ENCODE results near the gene CHI3L1.

CHI3L1 gene

DNA sequence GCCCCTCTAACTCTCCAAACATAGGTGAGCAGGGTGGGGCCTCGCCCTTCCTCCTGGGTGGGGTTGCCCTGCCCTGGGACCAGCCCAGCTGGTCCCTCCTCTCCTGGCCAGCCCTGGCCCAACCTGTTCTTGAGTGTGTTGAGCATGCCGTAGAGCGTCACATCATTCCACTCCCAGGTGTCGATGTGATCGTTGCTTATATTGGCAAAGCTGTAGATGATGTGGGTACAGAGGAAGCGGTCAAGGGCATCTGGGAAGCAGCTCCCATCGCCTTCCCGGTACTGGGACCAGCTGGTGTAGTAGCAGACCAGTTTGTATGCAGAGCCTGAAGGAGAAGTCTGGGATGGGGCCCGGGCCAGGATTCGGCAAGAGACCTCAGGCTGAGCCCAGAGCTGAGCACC lies 1.4 kb downstream of the CHI3L1 start:
- TF ChIP-seq, protein P1, sequence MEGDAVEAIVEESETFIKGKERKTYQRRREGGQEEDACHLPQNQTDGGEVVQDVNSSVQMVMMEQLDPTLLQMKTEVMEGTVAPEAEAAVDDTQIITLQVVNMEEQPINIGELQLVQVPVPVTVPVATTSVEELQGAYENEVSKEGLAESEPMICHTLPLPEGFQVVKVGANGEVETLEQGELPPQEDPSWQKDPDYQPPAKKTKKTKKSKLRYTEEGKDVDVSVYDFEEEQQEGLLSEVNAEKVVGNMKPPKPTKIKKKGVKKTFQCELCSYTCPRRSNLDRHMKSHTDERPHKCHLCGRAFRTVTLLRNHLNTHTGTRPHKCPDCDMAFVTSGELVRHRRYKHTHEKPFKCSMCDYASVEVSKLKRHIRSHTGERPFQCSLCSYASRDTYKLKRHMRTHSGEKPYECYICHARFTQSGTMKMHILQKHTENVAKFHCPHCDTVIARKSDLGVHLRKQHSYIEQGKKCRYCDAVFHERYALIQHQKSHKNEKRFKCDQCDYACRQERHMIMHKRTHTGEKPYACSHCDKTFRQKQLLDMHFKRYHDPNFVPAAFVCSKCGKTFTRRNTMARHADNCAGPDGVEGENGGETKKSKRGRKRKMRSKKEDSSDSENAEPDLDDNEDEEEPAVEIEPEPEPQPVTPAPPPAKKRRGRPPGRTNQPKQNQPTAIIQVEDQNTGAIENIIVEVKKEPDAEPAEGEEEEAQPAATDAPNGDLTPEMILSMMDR (IDR thresholded peaks at IDR 0.05): no peak

- TF ChIP-seq, protein P1 (IDR thresholded peaks at IDR 0.05): no peak
These were observed 2.0 kb downstream of the CHI3L1 start for GRCh38 chr1:203184467-203184866.

DNA sequence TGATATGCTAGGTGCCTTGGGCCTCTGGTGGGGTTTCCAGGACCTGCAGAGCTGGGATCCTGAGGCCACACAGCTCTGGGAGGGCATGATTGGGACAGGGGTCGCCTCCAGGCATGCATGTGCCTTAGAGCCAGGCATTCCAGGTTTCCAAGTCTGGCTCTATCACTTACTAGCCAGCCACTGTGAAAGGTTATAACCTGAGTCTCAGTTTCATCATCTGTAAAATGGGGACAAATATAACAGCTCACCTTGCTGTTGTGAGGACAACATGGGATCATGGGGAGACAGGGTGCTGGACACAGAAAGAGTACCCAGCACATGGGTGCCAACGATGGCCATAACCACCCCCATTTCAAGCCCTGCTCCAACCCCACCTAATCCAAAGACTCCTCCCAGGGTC lies 2.7 kb downstream of the CHI3L1 start:
- TF ChIP-seq, protein P1 (IDR thresholded peaks at IDR 0.05): no peak

DNA sequence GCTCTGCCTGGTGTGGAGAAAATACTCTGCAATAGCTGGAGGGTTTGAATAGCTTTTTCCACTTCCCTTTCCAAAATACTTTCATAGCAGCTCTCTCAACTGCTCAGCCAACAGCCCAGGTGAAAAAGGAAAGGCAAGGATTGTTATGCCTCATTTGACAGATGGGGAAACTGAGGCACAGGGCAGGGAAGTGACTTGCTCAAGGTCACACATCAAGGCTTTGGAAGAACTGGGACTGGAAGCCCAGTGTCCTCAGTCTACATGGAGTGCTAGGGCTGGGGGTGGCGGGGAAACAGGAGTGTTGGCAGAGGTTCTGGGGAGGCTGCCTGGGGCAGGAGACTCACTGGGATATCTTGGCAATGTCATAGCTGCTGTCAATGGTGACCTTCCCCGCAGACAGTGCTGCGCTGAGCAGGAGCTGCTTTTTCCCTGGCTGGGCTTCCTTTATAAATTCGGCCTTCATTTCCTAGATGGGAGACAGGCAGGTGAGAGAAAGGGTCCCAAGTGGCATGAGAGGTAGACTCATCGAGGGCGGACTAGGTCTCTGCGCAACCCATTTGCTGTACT lies 4.0 kb downstream of the CHI3L1 start:
- TF ChIP-seq, protein P1 (IDR thresholded peaks at IDR 0.05): no peak

GRCh38 chr1:203181586-203182386 lies 4.7 kb downstream of the CHI3L1 start:
- TF ChIP-seq, protein P1 (IDR thresholded peaks at IDR 0.05): no peak

- TF ChIP-seq, protein P1 (IDR thresholded peaks at IDR 0.05): no peak
These were observed 5.7 kb downstream of the CHI3L1 start for GRCh38 chr1:203180611-203181330.

- TF ChIP-seq, protein P1 (IDR thresholded peaks at IDR 0.05): no peak
These were observed 6.9 kb downstream of the CHI3L1 start for GRCh38 chr1:203179667-203180005.

All from LNCAP (cell line).